KOPT-K1 (cell line): ENCODE results near the gene EFCAB6.

ENCODE experiments used
- H3K27ac ChIP-seq: fragments of 200-600 bp; sonication (generic); 2 replicates; pipeline ENCODE4 v1.5.1; 2016; ENCODE audit warnings: antibody characterized with exemption, mild to moderate bottlenecking, low read depth, low read length; ENCODE audit not compliant: poor library complexity, severe bottlenecking
- H3K36me3 ChIP-seq: fragments of 200-600 bp; sonication (generic); 2 replicates; pipeline ENCODE4 v1.5.1; 2017; ENCODE audit warnings: antibody characterized with exemption, mild to moderate bottlenecking, low read length, moderate library complexity; ENCODE audit not compliant: insufficient read depth
- H3K9me3 ChIP-seq: fragments of 200-600 bp; sonication (generic); 2 replicates; pipeline ENCODE4 v1.5.1; 2017; ENCODE audit warnings: antibody characterized with exemption, low read length, mild to moderate bottlenecking; ENCODE audit not compliant: insufficient read depth, poor library complexity, severe bottlenecking

The EFCAB6 gene

DNA sequence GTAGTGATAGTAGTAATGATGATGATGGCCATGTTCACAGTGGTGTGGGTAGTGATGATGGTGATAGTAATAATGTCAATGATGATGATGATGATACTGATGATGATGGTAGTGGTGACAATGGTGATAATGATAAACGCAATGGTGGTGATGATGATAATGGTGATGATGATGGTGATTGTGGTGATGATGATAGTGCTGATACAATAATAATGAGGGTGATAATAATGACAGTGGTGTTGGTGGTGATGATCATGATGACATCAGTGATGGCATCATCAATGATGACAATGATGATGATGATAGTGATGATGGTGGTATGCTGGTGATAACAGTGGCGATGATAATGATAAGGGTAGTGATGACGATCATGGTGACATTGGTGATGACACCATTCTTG lies 308.0 kb downstream of the EFCAB6 start:
- H3K27ac ChIP-seq: no peak overlapping the region
- no peaks in the 10 kb centered on the region for H3K9me3 ChIP-seq

DNA sequence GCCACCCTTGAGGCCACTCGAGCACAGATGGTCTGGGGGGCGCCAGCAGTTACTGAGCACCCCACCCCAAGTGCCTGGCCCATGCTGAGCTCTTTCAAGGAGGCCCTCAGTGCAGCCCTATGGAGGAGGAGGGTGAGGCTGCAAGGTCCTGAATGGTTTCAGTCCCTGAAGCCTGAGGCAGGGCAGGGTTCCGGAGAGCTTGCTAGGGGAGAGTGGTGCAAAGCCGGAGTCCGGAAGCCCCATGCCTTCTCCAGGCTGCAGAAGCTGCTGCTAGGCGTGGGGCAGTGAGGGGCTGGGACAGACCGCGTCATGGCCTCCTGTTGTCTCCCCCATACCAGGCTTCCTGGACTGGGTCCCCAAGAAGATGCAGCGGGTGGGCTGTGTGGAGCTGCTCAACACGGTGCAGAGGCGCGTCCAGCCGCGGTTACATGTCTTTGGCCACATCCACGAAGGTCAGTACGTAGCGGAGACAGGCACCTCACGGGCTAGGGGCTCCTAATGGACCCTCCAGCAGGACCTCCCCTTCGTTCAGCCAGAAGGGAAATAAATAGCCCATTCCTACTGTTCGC lies 309.7 kb downstream of the EFCAB6 start:
- Histone ChIP-seq H3K27ac (no peak overlapping the region), H3K36me3 (no peaks in the 10 kb centered on the region), H3K9me3 (no peaks in the 10 kb centered on the region)

More for the DNA sequence above, 308.0 kb downstream of the EFCAB6 start:
- no peaks in the 10 kb centered on the region for H3K36me3 ChIP-seq

DNA sequence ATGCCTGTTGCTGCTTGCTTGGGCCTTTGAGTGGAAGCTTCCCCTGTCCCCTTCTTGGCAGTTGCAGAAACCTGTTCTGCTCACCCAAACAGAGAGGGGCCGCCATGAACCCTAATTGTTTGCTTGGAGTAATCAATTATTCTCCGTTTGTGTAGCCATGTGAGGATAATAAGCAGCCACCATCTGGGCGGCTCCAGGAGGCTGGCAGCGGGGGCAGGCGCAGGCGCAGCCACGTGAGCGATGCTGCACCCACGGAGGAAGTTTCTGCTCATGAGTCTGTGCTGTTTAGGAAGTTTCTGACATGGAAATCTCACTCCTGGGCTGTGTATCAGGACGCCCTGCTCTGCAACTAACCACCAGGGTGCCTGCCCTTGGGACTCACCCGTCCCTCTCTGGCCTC lies 310.2 kb downstream of the EFCAB6 start:
- Histone ChIP-seq H3K36me3 (no peaks in the 10 kb centered on the region), H3K9me3 (no peaks in the 10 kb centered on the region), H3K27ac (no peak overlapping the region)

DNA sequence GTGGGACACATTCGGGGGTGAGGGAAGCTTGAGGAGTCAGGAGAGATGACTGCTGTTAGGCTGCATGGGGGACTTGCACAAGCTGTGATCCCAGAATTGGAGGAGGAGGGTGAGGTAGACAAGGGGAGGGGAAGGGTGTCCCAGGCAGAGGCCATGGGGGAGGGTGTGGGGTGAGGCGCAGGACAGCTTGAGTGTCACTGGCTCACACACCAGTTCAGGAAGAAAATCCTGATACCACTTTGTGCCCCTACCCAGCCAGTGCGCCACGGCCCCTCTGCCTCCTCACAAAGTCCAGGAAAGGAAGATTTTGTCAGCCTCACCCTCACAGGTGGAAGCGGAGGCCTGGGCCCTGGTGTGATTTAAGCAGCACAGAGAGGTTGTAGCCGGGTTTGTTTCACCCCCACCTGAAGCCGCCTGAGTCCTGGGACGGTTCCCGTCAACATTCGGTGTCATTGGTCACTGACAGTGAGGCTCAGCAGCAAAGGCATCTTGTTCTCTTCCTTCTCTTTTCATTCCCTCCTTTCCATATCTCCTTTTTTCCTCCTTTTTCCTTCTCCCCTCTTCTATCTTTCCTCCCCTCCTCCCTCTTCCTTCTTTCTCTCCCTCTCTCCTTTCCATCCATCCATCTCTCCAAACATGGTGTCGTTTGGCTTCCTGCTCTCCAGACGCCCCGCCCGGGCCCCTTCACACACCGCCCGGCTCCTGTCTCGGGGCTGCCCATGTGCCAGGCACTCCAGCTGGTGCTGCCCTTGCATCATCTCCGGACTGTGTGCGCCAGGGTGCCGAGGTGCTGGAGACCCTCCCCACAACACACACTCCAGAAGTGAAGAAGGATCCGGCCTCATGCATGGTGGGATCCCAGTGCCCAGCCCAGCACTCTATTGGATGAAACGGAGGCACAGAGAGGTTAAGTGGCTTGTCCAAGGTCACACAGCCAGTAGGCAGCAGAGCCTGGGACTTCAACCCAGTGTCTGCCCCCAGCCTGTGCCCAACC lies 311.0 kb downstream of the EFCAB6 start:
- no peak overlapping the region for H3K27ac ChIP-seq
- H3K9me3 ChIP-seq: no peaks in the 10 kb centered on the region
- no peaks in the 10 kb centered on the region for H3K36me3 ChIP-seq

DNA sequence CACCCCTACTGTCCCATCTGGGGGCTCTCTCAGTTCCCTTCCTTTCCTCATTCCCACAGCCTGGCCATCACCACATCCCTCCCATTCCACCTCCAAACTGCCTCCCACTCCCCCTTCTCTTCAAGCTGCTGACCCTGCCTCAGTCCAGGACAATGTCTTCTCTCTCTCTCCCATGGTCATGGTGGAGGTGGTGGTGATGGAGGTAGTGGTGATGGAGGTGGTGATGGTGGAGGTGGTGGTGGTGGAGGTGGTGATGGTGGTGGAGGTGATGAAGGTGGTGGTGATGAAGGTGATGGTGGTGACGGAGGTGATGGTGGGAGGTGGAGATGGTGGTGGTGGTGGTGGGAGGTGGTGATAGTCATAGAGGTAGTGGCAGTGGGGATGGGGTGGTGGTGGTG lies 313.2 kb downstream of the EFCAB6 start:
- Histone ChIP-seq H3K36me3 (no peaks in the 10 kb centered on the region), H3K27ac (no peak overlapping the region), H3K9me3 (no peaks in the 10 kb centered on the region)

DNA sequence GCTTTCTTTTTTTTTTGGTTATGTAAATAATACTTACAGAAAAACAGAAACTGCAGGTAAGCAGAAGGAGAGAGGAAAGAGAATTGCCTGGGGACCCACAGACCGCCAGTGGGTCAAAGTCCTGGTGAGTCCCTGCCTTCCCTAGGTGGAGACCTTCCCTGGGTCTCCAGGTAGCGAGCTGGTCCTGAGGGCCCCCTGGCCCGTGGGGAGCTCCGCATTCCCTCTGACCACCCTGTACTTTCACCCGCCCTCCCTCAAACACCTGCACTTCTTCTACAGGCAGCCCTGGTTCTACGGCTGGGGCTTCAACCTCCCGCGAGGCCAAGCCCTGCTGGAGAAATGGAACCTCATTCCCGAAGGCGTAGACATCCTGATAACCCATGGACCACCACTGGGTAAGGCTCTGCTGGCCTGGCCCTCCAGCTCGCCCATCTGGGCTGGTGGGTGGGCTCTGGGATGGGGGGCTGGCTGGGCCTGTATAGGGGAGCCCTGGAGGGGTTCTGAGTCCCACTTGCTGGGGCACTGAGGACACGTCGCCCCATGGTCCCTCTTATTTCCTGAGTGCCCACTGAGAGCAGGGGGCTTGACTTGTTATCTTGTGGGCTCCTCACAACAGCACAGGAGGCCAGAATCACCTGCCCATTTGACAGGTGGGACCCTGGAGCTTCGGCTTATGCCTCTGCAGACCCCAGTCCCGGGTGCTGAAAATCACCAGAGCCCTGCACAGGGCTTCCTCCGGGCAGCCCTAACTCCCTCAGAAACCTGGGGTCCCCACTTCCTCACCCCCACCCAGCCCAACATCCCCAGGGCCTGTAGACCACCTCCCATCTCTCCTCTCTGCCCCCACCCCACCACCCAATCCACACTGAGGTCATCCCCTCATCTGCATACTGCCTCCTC lies 313.9 kb downstream of the EFCAB6 start:
- no peaks in the 10 kb centered on the region for H3K9me3 ChIP-seq
- H3K36me3 ChIP-seq: no peaks in the 10 kb centered on the region
- no peak overlapping the region for H3K27ac ChIP-seq

DNA sequence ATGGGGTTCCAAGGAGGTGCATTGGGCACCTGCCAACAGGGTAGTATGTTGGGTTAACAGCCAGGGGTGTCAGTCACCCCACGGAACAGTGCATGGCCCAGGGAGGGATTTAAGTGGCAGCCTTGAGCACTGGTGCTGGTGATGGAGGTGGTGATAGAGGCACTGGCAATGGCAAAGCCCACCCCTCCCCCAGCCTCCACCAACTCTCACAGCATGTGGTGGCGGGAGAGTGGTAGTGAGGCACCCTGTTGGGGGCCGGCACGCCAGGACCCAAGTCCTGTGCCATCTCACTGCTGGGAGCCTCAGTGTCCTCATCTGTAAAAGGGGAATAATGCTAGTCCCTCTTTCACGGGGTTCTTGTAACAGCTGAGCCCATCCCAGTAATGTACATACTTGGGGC lies 318.8 kb downstream of the EFCAB6 start:
- Histone ChIP-seq H3K36me3 (no peaks in the 10 kb centered on the region), H3K9me3 (no peaks in the 10 kb centered on the region), H3K27ac (no peak overlapping the region)

DNA sequence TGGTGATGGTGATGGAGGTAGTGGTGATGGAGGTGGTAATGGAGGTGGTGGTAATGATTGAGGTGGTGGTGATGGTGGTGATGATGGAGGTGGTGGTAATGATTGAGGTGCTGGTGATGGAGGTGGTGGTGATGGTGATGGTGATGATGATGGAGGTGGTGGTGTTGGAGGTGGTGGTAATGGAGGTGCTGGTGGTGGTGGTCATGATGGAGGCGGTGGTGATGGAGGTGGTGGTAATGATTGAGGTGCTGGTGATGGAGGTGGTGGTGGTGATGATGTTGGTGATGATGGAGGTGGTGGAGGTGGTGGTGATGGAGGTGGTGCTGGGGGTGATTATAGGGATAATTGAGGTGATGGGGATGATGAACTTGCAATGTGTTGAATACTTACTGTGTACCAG lies 320.4 kb downstream of the EFCAB6 start:
- Histone ChIP-seq H3K9me3 (no peaks in the 10 kb centered on the region), H3K27ac (no peak overlapping the region), H3K36me3 (no peaks in the 10 kb centered on the region)

DNA sequence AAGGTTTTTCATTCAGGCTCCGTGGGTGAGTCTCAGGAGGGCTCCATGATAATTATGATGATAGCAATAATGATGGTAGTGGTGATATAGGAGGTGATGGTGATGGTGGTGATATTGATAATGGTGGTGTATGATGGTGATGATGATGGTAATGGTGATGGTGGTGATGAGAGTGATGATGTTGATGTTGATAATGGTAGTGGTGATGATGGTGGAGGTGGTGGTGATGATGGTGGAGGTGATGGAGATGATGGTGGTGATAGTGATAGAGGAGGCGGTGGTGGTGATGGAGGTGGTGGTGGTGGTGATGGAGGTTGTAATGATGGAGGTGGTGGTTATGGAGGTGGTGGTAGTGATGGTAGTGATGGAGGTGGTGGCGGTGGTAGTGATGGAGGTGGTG lies 320.9 kb downstream of the EFCAB6 start:
- no peaks in the 10 kb centered on the region for H3K36me3 ChIP-seq
- H3K9me3 ChIP-seq: no peaks in the 10 kb centered on the region
- no peak overlapping the region for H3K27ac ChIP-seq

DNA sequence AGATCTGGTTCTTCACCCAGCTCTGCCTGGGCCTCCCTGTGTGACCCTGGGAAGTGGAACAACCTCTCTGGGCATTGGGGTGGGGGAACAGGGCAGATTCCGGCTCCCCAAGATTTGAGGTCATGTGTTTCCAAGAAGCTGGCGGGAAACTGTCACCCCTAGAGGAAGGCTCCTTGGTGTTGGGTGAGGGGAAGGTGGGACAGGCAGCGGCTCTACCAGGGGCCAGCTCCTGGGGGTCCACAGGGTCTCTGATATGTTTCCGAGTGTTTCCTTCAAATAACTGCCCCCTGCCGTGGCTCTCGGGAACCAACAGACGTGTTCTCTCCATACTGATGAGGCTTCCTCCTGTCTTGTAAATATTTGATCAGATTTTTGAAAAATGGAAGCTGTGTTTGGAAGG lies 321.8 kb downstream of the EFCAB6 start:
- Histone ChIP-seq H3K27ac (no peak overlapping the region), H3K36me3 (no peaks in the 10 kb centered on the region)

DNA sequence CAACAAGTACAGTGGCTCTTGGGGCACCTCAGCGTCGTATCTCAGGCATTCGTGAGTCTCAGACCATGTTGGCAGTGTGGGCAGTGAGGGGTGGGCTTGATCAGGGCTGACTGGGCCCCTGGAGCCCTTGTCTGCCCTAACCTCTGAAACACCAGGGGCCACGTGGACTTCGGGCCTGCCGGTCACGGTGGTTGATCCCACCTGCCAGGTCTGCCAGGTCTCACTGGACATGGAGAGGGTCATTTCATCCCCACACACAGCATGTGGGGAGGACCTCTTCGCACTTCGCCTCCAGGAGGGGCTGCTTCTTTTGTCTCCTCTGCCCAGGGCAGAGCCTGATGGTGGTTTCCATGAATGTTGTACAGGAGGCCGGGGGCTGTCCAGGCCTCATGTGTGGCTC lies 323.2 kb downstream of the EFCAB6 start:
- no peak overlapping the region for H3K27ac ChIP-seq
- H3K9me3 ChIP-seq: no peaks in the 10 kb centered on the region
- no peaks in the 10 kb centered on the region for H3K36me3 ChIP-seq

More for the DNA sequence above, 321.8 kb downstream of the EFCAB6 start:
- H3K9me3 ChIP-seq: no peaks in the 10 kb centered on the region

DNA sequence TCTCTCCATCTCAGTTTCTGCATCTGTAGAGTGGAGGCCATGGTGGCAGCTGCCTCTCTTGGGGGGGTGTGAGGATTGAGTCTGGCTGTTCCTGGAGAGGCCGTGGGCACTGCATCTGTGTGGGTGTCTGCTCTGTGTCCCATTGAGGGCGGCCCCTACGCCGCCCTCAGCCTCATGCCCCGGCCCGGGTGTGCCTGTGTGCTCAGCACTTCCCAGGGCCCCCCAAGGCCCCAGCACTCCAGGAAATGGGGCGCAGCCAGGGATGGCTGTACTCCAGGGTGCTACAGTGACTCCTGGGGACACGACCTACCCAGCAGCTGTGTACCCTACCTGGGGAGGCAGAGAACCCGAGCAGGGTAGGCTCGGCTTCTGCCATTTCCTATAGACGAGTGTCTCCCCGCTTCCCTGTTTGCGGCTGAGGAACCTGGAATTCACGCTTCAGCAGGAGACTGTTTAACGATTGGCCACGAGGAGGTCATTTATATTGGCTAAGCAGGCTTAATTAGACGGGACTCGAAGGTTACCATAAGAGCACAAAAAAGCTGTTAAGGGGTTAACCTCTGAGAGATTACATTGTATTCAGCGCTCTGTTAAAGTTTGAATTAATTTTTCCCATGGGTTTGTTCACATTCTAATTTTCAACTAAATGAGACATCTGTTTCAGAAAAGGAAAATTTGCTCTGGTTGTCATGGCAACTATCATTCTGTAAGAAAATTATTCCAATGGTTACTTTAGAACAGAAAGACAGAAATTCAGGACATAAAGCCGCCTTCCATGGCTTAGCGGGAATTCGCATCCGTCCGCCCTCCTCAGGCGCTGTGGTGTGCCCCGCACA lies 323.9 kb downstream of the EFCAB6 start:
- H3K27ac ChIP-seq: no peak overlapping the region
- no peaks in the 10 kb centered on the region for H3K36me3 ChIP-seq
- H3K9me3 ChIP-seq: no peaks in the 10 kb centered on the region

DNA sequence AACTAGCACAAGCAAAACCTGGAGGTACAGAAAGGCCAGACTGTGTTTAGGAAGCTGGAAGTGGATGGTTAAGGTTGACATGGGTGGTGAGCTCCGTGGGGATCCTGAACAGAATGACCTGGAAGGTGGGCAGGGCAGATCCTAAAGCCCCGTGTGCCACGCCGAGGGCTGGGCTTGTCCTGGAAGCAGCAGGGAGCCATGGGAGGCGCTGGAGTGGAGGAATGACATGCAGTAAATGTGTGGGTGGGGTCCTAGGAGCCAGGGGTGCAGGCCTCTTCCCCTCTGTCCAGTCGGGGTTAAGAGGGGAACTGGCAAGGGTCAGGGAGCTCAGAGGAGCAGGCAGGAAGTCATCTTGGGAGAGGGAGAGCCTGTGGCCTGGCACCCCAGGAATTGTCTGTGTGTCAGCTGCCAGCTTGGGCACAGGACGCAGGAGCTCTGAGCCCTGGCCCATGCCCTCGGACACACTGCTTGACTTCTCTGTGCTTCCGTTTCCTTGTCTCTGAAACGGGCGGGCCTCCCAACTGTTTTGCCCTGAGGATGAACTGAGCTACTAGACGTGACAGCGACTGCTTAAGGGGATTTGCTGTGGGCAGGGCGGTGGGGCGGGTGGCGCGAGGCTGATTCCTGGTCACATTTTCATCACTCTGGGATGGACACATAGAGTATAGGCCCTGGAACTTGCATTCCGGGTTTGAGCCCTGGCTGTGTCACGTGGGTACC lies 324.6 kb downstream of the EFCAB6 start:
- no peaks in the 10 kb centered on the region for H3K9me3 ChIP-seq

More for the DNA sequence above, 324.6 kb downstream of the EFCAB6 start:
- Histone ChIP-seq H3K36me3 (no peaks in the 10 kb centered on the region), H3K27ac (no peak overlapping the region)
